Fibroblast of skin of left quadriceps (primary cell): ENCODE data around the gene PLEKHA5.
"Not testable (repeated sequence)": the region's sequence is repeated elsewhere in the genome, so short reads cannot be mapped to it uniquely, and the experiment has no call there.

Experiments
- DNase-seq, 2 experiments: peaks; one replicate each; pipeline ENCODE4 v3.0.0-alpha.2; 2013; ENCODE audit warnings: low read depth in 2 of 2

PLEKHA5 gene

DNA sequence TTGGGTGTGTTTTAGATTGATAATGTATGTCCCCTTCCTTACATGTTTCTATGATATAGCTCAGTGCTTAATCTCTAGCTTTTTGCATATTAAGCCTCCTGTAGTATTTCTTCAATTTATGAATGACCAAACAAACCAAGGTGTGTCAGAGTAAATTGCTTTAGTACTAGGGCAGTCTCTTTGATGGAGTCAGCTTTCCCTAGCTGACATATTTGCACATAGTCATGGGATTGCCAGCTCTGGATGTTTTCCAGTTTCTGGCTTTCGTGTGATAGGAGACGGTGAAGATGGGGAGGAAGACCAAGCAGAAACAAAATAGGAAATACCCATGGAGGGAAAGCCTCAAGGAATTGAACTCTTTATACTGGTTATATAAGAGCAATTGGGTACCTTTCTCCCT, 148.9 kb downstream of the PLEKHA5 start:
- no peak for DNase-seq

DNA sequence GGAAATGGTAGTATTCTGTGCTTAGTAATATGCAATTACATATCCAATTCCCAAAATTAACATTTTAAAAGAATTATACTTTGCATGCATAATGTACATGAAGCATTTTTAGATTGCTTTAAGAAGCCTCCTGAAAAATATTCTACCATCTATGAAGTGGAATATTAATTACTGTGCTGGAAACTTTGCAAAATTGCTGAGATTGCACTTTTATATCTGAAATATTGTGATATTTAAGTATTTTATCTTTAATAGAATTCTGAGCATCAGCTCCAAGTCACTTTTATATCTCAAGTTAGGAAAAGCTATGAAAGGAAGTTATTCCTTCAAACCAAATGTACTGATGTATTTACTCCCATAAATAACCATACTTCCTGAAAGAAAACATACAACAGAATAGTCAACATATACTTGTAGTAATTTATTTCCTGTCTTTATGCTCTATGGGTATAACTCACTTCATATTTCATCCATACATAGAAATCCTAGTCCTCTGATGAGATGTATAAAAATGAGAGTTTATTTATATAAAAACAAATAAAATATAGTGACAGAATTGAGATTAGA, 152.7 kb downstream of the PLEKHA5 start:
- DNase-seq: no peak

DNA sequence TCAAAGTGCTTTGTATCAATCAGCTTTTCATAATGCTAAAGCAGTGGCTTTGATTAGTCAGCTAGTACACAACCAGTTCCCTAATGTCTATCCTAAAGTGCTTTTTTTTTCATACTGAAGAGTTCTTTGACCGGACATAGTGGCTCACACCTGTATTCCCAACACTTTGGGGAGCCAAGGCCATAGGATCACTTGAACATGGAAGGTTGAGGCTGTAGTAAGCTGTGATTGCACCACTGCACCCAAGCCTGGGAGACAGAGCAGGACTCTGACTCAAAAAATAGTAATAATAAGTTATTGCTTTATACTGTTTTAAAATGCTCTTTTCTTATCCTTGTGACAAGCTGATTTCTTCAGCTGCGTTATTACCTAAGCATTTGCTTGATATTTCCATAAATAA, 155.1 kb downstream of the PLEKHA5 start:
- DNase-seq: no peak

- DNase-seq: no peak
Observed at GRCh38 chr12:19285793-19286448, 156.4 kb downstream of the PLEKHA5 start.

- no peak for DNase-seq
Observed at GRCh38 chr12:19287302-19287701, 157.8 kb downstream of the PLEKHA5 start.

GRCh38 chr12:19288161-19288560, 158.6 kb downstream of the PLEKHA5 start:
- DNase-seq: no peak

GRCh38 chr12:19288603-19289244, 159.2 kb downstream of the PLEKHA5 start:
- DNase-seq: no peak

- DNase-seq: no peak
Observed at GRCh38 chr12:19298836-19299605, 169.5 kb downstream of the PLEKHA5 start.

DNA sequence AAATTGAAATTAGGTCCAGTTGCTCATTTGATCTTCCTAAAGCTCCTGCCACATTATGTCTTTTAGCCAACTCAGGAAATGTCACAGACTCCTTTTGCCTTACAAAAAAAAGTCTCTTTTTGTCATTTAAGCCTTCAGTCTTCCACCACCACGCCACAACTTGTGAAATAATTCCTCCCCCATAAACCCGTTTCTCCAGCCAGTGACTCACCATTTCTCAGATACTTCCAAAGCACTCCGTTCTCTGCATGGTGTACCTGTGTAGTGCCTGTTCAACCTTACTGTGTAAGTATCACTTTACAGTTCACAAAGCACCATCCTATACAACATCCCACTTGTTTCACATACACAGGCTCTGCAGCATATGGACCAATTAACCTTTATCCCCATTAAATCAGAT, 170.2 kb downstream of the PLEKHA5 start:
- no peak for DNase-seq

DNA sequence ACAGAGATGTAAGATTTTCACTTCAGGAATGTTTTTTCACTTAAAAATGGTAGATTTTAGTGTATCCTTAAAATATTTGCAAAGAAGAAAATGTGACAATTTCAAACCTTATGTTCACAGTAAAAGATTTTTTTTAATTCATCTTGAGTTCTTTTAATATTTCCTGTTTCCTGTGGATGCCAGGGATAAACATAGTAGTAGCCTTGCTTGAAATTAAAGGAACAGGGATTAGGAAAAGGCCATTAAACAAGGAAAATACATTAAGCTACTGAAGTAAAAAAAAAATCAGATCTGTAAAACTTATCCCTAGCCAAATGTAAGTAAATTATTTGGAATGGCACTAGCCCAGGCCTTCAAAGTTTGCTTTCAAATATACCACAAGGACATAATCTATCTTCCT, 171.7 kb downstream of the PLEKHA5 start:
- DNase-seq: no peak

- no peak for DNase-seq
Observed at GRCh38 chr12:19301688-19302087, 172.2 kb downstream of the PLEKHA5 start.

GRCh38 chr12:19302100-19302640, 172.6 kb downstream of the PLEKHA5 start:
- no peak for DNase-seq

DNA sequence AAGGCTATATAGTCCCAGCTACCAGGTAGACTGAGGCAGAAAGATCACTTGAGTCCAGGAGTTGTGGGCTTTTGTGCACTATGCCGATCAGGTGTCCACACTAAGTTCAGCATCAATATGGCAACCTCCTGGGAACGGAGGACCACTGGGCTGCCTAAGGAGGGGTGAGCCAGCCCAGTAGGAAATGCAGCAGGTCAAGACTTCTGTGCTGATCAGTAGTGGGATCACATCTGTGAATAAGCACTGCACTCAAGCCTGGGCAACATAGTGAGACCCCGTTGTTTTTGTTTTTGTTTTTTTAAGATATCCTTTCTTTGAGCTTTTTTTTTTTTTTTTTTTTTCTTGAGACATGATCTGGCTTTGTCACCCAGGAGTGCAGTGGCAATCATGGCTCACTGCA, 174.0 kb downstream of the PLEKHA5 start:
- no peak for DNase-seq

DNA sequence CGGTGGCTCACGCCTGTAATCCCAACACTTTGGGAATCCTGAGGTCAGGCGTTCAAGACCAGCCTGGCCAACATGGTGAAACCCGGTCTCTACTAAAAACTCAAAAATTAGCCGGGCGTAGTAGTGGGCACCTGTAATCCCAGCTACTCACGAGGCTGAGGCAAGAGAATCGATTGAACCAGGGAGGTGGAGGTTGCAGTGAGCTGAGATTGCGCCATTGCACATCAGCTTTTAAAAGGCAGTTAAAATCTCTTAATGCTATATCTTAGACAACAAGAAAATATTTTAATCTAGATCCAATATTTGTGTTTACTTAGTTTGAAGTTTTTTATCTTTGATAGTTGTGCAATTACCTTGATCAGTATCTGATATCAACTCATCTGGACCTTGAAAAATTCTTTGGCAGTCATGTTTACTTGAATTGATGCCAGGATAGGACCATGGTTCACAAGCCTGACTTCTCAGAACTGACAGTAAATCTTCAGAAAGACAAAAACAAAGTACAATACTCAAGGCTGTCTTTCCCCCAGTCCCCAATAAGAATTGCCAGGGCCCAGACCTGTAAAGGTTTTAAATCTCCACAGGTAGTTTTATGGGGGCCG, 174.7 kb downstream of the PLEKHA5 start:
- DNase-seq: no peak

DNA sequence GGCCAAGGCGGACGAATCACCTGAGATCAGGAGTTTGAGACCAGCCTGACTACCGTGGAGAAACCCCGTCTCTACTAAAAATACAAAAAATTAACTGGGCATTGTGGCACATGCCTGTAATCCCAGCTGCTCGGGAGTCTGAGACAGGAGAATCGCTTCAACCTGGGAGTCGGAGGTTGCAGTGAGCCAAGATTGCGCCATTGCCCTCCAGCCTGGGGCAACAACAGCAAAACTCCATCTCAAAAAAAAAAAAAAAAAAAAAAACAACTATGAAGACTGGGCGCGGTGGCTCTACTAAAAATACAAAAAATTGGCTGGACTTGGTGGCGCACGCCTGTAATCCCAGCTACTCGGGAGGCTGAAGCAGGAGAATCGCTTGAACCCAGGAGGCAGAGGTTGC, 176.1 kb downstream of the PLEKHA5 start:
- not testable (repeated sequence) for DNase-seq

- DNase-seq: no peak
Observed at GRCh38 chr12:19306366-19306765, 176.8 kb downstream of the PLEKHA5 start.

DNA sequence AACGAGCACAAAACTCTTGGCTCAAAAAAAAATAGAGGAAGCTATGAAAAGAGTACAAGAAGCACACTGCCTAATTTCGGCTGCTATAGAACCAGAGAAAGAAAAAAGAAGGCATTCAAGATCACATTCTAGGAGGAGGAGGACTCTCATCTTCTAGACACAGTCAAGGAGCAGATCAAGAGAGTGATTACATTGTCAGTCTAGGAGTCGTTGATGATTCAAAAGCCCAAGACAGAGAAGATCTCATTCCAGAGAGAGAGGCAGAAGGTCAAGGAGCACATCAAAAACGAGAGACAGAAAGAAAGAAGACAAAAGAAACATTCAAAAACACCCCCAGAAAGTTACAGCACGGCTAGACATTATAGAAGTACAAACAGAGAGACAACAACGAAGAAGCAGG, 177.9 kb downstream of the PLEKHA5 start:
- DNase-seq: no peak

DNA sequence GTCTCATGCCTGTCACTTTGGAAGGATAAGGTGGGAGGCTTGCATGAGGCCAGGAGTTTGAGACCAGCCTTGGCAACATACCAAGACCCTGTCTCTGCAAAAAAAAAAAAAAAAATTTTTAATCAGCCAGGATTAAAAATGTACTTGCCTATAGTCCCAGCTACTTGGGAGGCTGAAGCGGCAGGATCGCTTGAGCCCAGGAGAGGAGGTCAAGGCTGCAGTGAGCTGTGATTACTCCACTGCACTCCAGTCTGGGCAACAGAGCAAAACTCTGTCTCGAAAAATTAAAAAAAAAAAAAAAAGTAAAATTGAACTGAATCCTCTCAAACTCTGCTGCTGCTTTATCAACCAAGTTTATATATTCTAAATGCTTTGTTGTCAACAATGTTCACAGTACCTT, 181.6 kb downstream of the PLEKHA5 start:
- DNase-seq: no peak

- DNase-seq: no peak
Observed at GRCh38 chr12:19312637-19313036, 183.1 kb downstream of the PLEKHA5 start.

- no peak for DNase-seq
Observed at GRCh38 chr12:19316425-19316824, 186.9 kb downstream of the PLEKHA5 start.

DNA sequence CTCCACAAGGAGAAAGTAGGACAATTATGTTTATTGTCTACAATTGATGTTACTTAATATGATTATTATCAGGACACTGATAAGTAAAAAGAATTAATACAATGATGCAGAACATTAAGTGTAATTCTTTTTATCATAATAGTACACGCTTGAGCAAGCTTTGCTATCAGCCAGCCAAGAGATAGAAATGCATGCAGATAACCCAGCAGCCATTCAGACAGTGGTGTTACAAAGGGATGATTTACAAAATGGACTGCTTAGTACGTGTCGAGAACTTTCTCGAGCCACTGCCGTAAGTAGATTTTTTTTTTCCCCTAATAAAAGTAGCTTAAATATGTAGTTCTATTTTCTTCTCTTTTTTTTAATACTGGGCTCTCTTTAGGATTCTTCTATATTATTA, 192.8 kb downstream of the PLEKHA5 start:
- DNase-seq: no peak

DNA sequence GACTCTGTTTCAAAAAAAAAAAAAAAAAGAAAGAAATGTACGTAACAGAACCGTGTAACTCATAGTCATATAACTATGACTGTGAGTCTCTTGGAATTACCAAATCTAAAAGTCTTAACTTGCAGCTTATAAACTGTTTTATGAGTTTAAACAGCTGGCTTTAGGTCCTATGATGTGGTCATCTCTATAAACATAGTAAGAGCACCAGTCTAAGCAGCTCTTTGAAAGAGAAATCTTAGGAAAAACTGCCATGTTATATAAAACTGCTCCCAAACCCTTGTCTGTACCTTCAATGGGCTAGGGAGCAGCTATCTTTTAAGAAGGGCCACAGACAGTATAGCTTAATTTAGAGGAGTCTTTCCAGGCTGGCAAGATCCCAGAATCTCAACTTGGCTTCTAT, 194.3 kb downstream of the PLEKHA5 start:
- DNase-seq: no peak
